ENCODE data around the gene KANSL1. TPM values are rescaled to one million over a fixed set of nuclear protein-coding genes. Genes with fewer than 3 reads are reported as not detected.
"Not testable (repeated sequence)": the region's sequence is repeated elsewhere in the genome, so short reads cannot be mapped to it uniquely, and the experiment has no call there.

KANSL1 gene
- total and polyA plus RNA-seq, 5 donors from 2014 or later, result 9.1 to 295 (median 11.3) TPM

DNA sequence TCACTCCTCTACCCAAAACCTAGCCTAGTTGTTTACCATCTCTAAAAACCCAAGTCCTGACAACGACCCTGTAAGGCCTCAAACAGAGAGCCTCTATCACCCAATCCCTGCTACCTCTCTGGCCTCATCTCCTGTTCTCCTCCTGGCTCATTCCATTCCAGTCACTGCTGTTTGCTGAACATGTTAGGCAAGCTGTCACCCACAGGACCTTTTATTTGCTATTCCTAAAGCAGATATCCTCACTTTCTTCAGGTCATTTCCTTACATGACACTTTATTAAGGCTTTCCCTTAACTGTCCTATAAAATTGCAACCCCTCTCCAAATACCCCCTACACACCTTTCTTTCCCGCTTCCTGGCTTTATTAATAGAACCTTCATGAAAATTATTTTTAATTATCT is 85.1 kb downstream of the KANSL1 start:
- Mint-ChIP-seq H3K36me3 (peaks cover 5% of the 10 kb centered on the region), H3K4me1 (peaks cover 50 to 96% (median 72%) of the 10 kb centered on the region in 4 donors), H3K27ac (peak overlapping the region; percentile 0 to 70 (median 70)), H3K9me3 (no peaks in the 10 kb centered on the region), H3K4me3 (peak overlapping the region in 1 of 4 donors; percentile 45), H3K27me3 (no peaks in the 10 kb centered on the region)
- ATAC-seq (ENCODE audit: low read depth in 2 of 2) (no peak), DNase-seq (no peak)
- Histone ChIP-seq H3K27me3 (ENCODE audit: control insufficient read depth, insufficient read depth, low read length) (no peaks in the 10 kb centered on the region), H3K4me1 (ENCODE audit: control insufficient read depth, insufficient read depth, low read length, poor library complexity, severe bottlenecking) (peaks cover 45% of the 10 kb centered on the region), H3K36me3 (ENCODE audit: control insufficient read depth, insufficient read depth, low read length) (no peaks in the 10 kb centered on the region), H3K9me3 (ENCODE audit: control insufficient read depth in 2 of 2, low read length in 2 of 2) (no peaks in the 10 kb centered on the region), H3K4me3 (ENCODE audit: low read depth, low read length) (no peak overlapping the region), H3K27ac (ENCODE audit: insufficient read depth, low read length, poor library complexity, severe bottlenecking) (no peak overlapping the region)

GRCh38 chr17:46106966-46107644 is 86.1 kb downstream of the KANSL1 start:
- no peaks in the 10 kb centered on the region for H3K27me3 Mint-ChIP-seq
- no peaks in the 10 kb centered on the region for H3K9me3 Mint-ChIP-seq
- no peaks in the 10 kb centered on the region for H3K36me3 Mint-ChIP-seq
- peak overlapping the region; percentile 69 to 88 (median 70) for H3K27ac Mint-ChIP-seq
- no peak overlapping the region for H3K27ac ChIP-seq (ENCODE audit: insufficient read depth, low read length, poor library complexity, severe bottlenecking)
- DNase-seq, result no peak
- H3K4me3 Mint-ChIP-seq, result peak overlapping the region in 3 of 4 donors; percentile 18 to 45 (median 22)
- H3K4me1 Mint-ChIP-seq, result peaks cover 55 to 97% (median 78%) of the 10 kb centered on the region in 4 donors
- no peaks in the 10 kb centered on the region for H3K9me3 ChIP-seq (ENCODE audit: control insufficient read depth in 2 of 2, low read length in 2 of 2)
- no peak for ATAC-seq (ENCODE audit: low read depth in 2 of 2)
- peaks cover 52% of the 10 kb centered on the region for H3K4me1 ChIP-seq (ENCODE audit: control insufficient read depth, insufficient read depth, low read length, poor library complexity, severe bottlenecking)
- no peaks in the 10 kb centered on the region for H3K27me3 ChIP-seq (ENCODE audit: control insufficient read depth, insufficient read depth, low read length)
- H3K36me3 ChIP-seq (ENCODE audit: control insufficient read depth, insufficient read depth, low read length), result no peaks in the 10 kb centered on the region
- H3K4me3 ChIP-seq (ENCODE audit: low read depth, low read length), result no peak overlapping the region

- not testable (repeated sequence) for H3K36me3 ChIP-seq (ENCODE audit: control insufficient read depth, insufficient read depth, low read length); H3K27me3 ChIP-seq (ENCODE audit: control insufficient read depth, insufficient read depth, low read length); H3K36me3 Mint-ChIP-seq; H3K9me3 Mint-ChIP-seq; H3K9me3 ChIP-seq (ENCODE audit: control insufficient read depth in 2 of 2, low read length in 2 of 2); H3K27me3 Mint-ChIP-seq; H3K27ac ChIP-seq (ENCODE audit: insufficient read depth, low read length, poor library complexity, severe bottlenecking); DNase-seq; ATAC-seq (ENCODE audit: low read depth in 2 of 2)
- H3K4me3 Mint-ChIP-seq, result peak overlapping the region in 3 of 4 donors; percentile 30 to 76 (median 48)
- H3K27ac Mint-ChIP-seq, result peak overlapping the region; percentile 38 to 72 (median 51)
- peaks cover 61% of the 10 kb centered on the region for H3K4me1 ChIP-seq (ENCODE audit: control insufficient read depth, insufficient read depth, low read length, poor library complexity, severe bottlenecking)
- peaks cover 59 to 93% (median 76%) of the 10 kb centered on the region in 4 donors for H3K4me1 Mint-ChIP-seq
- peak overlapping the region; percentile 4 for H3K4me3 ChIP-seq (ENCODE audit: low read depth, low read length)
Observed at GRCh38 chr17:46102806-46103205, 90.4 kb downstream of the KANSL1 start.

DNA sequence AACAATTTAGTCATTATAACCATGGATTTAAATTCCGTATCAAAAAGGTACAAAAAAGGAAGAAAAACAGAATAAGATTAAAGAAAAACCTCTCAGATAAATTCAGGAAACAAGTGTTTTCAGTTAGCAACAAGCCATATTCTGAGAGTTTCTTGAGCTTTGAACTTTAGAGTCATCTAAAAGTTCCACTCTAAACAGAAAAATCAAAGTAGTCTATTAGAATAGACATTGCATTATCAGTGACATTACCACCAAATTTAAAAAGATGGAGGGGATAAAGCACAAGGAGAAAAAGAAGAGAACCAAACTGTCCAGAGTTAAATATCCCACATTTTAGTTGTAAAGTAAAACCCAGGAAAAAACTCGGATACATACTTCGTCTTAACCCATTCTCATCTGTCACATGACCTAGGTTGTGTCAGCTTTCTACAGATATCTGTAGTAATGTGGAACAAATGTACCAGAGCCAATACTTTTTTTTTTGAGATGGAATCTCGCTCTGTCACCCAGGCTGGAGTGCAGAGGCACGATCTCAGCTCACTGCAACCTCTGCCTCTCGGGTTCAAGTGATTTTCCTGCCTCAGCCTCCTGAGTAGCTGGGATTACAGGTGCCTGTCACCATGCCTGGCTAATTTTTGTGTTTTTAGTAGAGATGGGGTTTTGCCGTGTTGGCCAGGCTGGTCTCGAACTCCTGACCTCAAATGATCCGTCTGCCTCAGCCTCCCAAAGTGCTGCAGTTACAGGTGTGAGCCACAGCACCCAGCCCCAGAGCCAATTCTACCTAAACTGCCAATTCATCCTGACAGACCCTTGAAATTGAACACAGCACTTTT is 91.2 kb downstream of the KANSL1 start:
- Histone ChIP-seq H3K27ac (ENCODE audit: insufficient read depth, low read length, poor library complexity, severe bottlenecking) (peak overlapping the region; percentile 37), H3K4me1 (ENCODE audit: control insufficient read depth, insufficient read depth, low read length, poor library complexity, severe bottlenecking) (peaks cover 54% of the 10 kb centered on the region)
- peak overlapping the region; percentile 30 to 76 (median 44) for H3K4me3 Mint-ChIP-seq
- peak overlapping the region; percentile 51 to 84 (median 72) for H3K27ac Mint-ChIP-seq
- H3K36me3 ChIP-seq (ENCODE audit: control insufficient read depth, insufficient read depth, low read length); H3K9me3 ChIP-seq (ENCODE audit: control insufficient read depth in 2 of 2, low read length in 2 of 2); H3K27me3 Mint-ChIP-seq; ATAC-seq (ENCODE audit: low read depth in 2 of 2); H3K36me3 Mint-ChIP-seq; H3K9me3 Mint-ChIP-seq; DNase-seq; H3K27me3 ChIP-seq (ENCODE audit: control insufficient read depth, insufficient read depth, low read length); H3K4me3 ChIP-seq (ENCODE audit: low read depth, low read length): not testable (repeated sequence)
- peaks cover 59 to 93% (median 75%) of the 10 kb centered on the region in 4 donors for H3K4me1 Mint-ChIP-seq

- Histone ChIP-seq H3K27ac (ENCODE audit: insufficient read depth, low read length, poor library complexity, severe bottlenecking) (no peak overlapping the region), H3K27me3 (ENCODE audit: control insufficient read depth, insufficient read depth, low read length) (no peaks in the 10 kb centered on the region), H3K36me3 (ENCODE audit: control insufficient read depth, insufficient read depth, low read length) (no peaks in the 10 kb centered on the region), H3K4me3 (ENCODE audit: low read depth, low read length) (peak overlapping the region; percentile 16), H3K4me1 (ENCODE audit: control insufficient read depth, insufficient read depth, low read length, poor library complexity, severe bottlenecking) (peaks cover 54% of the 10 kb centered on the region), H3K9me3 (ENCODE audit: control insufficient read depth in 2 of 2, low read length in 2 of 2) (no peaks in the 10 kb centered on the region)
- Mint-ChIP-seq H3K27ac (peak overlapping the region in 2 of 3 donors; percentile 24 to 44), H3K27me3 (no peaks in the 10 kb centered on the region), H3K4me3 (peak overlapping the region in 3 of 4 donors; percentile 38 to 61 (median 50)), H3K4me1 (peaks cover 55 to 87% (median 66%) of the 10 kb centered on the region in 4 donors), H3K9me3 (no peaks in the 10 kb centered on the region), H3K36me3 (no peaks in the 10 kb centered on the region)
- DNase-seq (no peak), ATAC-seq (ENCODE audit: low read depth in 2 of 2) (no peak)
Observed at GRCh38 chr17:46100590-46100989, 92.6 kb downstream of the KANSL1 start.

GRCh38 chr17:46099865-46100264 is 93.4 kb downstream of the KANSL1 start:
- no peaks in the 10 kb centered on the region for H3K27me3 ChIP-seq (ENCODE audit: control insufficient read depth, insufficient read depth, low read length)
- H3K9me3 ChIP-seq (ENCODE audit: control insufficient read depth in 2 of 2, low read length in 2 of 2), result no peaks in the 10 kb centered on the region
- no peaks in the 10 kb centered on the region for H3K9me3 Mint-ChIP-seq
- ATAC-seq (ENCODE audit: low read depth in 2 of 2), result no peak
- H3K4me3 ChIP-seq (ENCODE audit: low read depth, low read length), result peak overlapping the region; percentile 9
- H3K36me3 ChIP-seq (ENCODE audit: control insufficient read depth, insufficient read depth, low read length), result no peaks in the 10 kb centered on the region
- peaks cover 54% of the 10 kb centered on the region for H3K4me1 ChIP-seq (ENCODE audit: control insufficient read depth, insufficient read depth, low read length, poor library complexity, severe bottlenecking)
- no peaks in the 10 kb centered on the region for H3K36me3 Mint-ChIP-seq
- peak overlapping the region; percentile 22 to 54 (median 28) for H3K27ac Mint-ChIP-seq
- peaks cover 62 to 85% (median 68%) of the 10 kb centered on the region in 4 donors for H3K4me1 Mint-ChIP-seq
- DNase-seq, result no peak
- H3K27ac ChIP-seq (ENCODE audit: insufficient read depth, low read length, poor library complexity, severe bottlenecking), result no peak overlapping the region
- H3K4me3 Mint-ChIP-seq, result peak overlapping the region in 1 of 4 donors; percentile 25
- H3K27me3 Mint-ChIP-seq, result no peaks in the 10 kb centered on the region

DNA sequence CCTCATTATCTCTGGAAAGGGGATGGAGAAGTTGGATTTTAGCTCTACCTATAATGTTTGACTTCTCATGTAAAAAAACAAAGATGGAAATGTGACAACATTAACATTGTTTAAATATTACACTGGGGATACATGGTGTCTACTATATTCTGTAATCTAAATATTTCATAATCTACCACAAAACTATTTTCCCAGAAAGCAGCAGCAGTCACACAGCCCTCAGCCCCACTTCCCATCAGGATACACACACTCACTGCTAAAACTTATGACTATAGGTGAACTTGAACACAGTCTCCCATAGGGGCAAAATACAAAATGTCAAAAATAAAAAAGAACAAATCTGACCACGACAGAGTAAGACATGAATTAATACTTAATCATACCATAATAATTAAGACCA is 95.7 kb downstream of the KANSL1 start:
- ATAC-seq (ENCODE audit: low read depth in 2 of 2), result no peak
- Mint-ChIP-seq H3K4me3 (no peak overlapping the region), H3K27me3 (no peaks in the 10 kb centered on the region), H3K36me3 (peaks cover 6% of the 10 kb centered on the region), H3K4me1 (peaks cover 49 to 76% (median 58%) of the 10 kb centered on the region in 4 donors), H3K9me3 (no peaks in the 10 kb centered on the region), H3K27ac (peak overlapping the region in 1 of 3 donors; percentile 50)
- Histone ChIP-seq H3K4me3 (ENCODE audit: low read depth, low read length) (no peak overlapping the region), H3K36me3 (ENCODE audit: control insufficient read depth, insufficient read depth, low read length) (peaks cover 16% of the 10 kb centered on the region), H3K27me3 (ENCODE audit: control insufficient read depth, insufficient read depth, low read length) (no peaks in the 10 kb centered on the region), H3K9me3 (ENCODE audit: control insufficient read depth in 2 of 2, low read length in 2 of 2) (no peaks in the 10 kb centered on the region), H3K4me1 (ENCODE audit: control insufficient read depth, insufficient read depth, low read length, poor library complexity, severe bottlenecking) (peaks cover 35% of the 10 kb centered on the region), H3K27ac (ENCODE audit: insufficient read depth, low read length, poor library complexity, severe bottlenecking) (no peak overlapping the region)
- DNase-seq, result no peak

All from CD4-positive, CD25-positive, alpha-beta regulatory T cell (primary cell).